Left colon (tissue), 2 donors: ENCODE measurements around the gene TAGLN. TPM values are rescaled to one million over a fixed set of nuclear protein-coding genes. Genes with fewer than 3 reads are reported as not detected.
"Not testable (repeated sequence)": the region's sequence is repeated elsewhere in the genome, so short reads cannot be mapped to it uniquely, and the experiment has no call there.

ENCODE experiments used
- ATAC-seq: fragments of 200-7000 bp; cut with Tn5 transposase; one replicate; pipeline ENCODE4 v1.9.1; 2020; ENCODE audit warnings: mild to moderate bottlenecking, moderate library complexity
- DNase-seq, 2 donors: peaks; one replicate each; pipeline ENCODE4 v3.0.0-alpha.2; 2020
- intact Hi-C, 2 donors: fragments of 100-400 bp; cut with DNase I in 1 of 2; cut with micrococcal nuclease in 1 of 2; formaldehyde crosslinking; loops; one replicate each; pipeline versions ENCODE4 v1.11.2 to v1.14.0; 2022; cut with DNase I, micrococcal nuclease
- total RNA-seq, 2 donors: library from RNA; stranded (reverse); fragmentation: NEBNext Ultra II Directional; extraction: Animal tissue kit (Norgen Biotek cat#: 25700); gene quantifications; one replicate each; pipeline ENCODE4 v1.2.1, GENCODE V29; 2021
- donor health status: DM: no; HTN: no; CAD: no.
- donor health status: DM: yes; HTN: yes; CAD: no.

Gene TAGLN
- total RNA-seq, 2 donors from 2014 or later = 64.6 to 747 TPM

GRCh38 chr11:117205211-117205818 lies 6.1 kb downstream of the TAGLN start:
- DNase-seq (no peak), ATAC-seq (no peak)
- intact Hi-C loops = loop anchor here in 1 of 2 donors (5.0 kb wide), 1 partner anchor 73 kb away; no protein-coding TSS in a partner anchor

GRCh38 chr11:117206111-117206510 lies 6.9 kb downstream of the TAGLN start:
- not testable (repeated sequence) for DNase-seq, ATAC-seq
- intact Hi-C loops = loop anchor here in 1 of 2 donors (5.0 kb wide), 1 partner anchor 74 kb away; no protein-coding TSS in a partner anchor

GRCh38 chr11:117206859-117207258 lies 7.7 kb downstream of the TAGLN start:
- intact Hi-C loops = loop anchor here in 1 of 2 donors (5.0 kb wide), 1 partner anchor 75 kb away; no protein-coding TSS in a partner anchor
- not testable (repeated sequence) for DNase-seq
- peak; percentile 15 for ATAC-seq

GRCh38 chr11:117207481-117207880 lies 8.3 kb downstream of the TAGLN start:
- ATAC-seq, DNase-seq: not testable (repeated sequence)
- intact Hi-C loops = loop anchor here in 1 of 2 donors (5.0 kb wide), 1 partner anchor 75 kb away; no protein-coding TSS in a partner anchor

- ATAC-seq, DNase-seq: not testable (repeated sequence)
- intact Hi-C loops = loop anchor here in 1 of 2 donors (5.0 kb wide), 1 partner anchor 76 kb away; no protein-coding TSS in a partner anchor
Observed at GRCh38 chr11:117208710-117209109, 9.5 kb downstream of the TAGLN start.

GRCh38 chr11:117209351-117210125 lies 10.4 kb downstream of the TAGLN start:
- ATAC-seq, DNase-seq: not testable (repeated sequence)
- intact Hi-C loops = loop anchor here in 1 of 2 donors (5.0 kb wide), 1 partner anchor 77 kb away; no protein-coding TSS in a partner anchor

- DNase-seq = no peak
- intact Hi-C loops = no loop called here
- no peak for ATAC-seq
Observed at GRCh38 chr11:117210620-117211019, 11.4 kb downstream of the TAGLN start.

GRCh38 chr11:117212697-117213355 lies 13.7 kb downstream of the TAGLN start:
- ATAC-seq = no peak
- intact Hi-C loops = no loop called here
- DNase-seq = no peak

- no peak for ATAC-seq
- no peak for DNase-seq
- intact Hi-C loops = no loop called here
Observed at GRCh38 chr11:117214404-117215110, 15.4 kb downstream of the TAGLN start.

- ATAC-seq = no peak
- intact Hi-C loops = no loop called here
- no peak for DNase-seq
Observed at GRCh38 chr11:117217141-117218084, 18.2 kb downstream of the TAGLN start.

GRCh38 chr11:117218133-117218915 lies 19.2 kb downstream of the TAGLN start:
- ATAC-seq (no peak), DNase-seq (no peak)
- intact Hi-C loops = no loop called here

GRCh38 chr11:117219001-117219400 lies 19.8 kb downstream of the TAGLN start:
- ATAC-seq (no peak), DNase-seq (no peak)
- intact Hi-C loops = no loop called here

- intact Hi-C loops = no loop called here
- ATAC-seq (peak; percentile 12), DNase-seq (no peak)
Observed at GRCh38 chr11:117219455-117219854, 20.3 kb downstream of the TAGLN start.

GRCh38 chr11:117219995-117220394 lies 20.8 kb downstream of the TAGLN start:
- intact Hi-C loops = loop anchor here in 1 of 2 donors (5.0 kb wide), 1 partner anchor 38 kb away; no protein-coding TSS in a partner anchor
- no peak for DNase-seq

GRCh38 chr11:117220568-117220967 lies 21.4 kb downstream of the TAGLN start:
- intact Hi-C loops = loop anchor here in 1 of 2 donors (5.0 kb wide), 1 partner anchor 38 kb away; no protein-coding TSS in a partner anchor
- peak in 1 of 2 donors; percentile 74 for DNase-seq
- ATAC-seq = no peak

More at GRCh38 chr11:117219995-117220394, 20.8 kb downstream of the TAGLN start:
- peak; percentile 35 for ATAC-seq

GRCh38 chr11:117220999-117221774 lies 22.0 kb downstream of the TAGLN start:
- intact Hi-C loops = loop anchor here in 1 of 2 donors (5.0 kb wide), 1 partner anchor 39 kb away; no protein-coding TSS in a partner anchor
- DNase-seq = peak in 1 of 2 donors; percentile 67
- no peak for ATAC-seq
